Natural killer cell (primary cell): ENCODE results near the gene GPC5. TPM values are rescaled to one million over a fixed set of nuclear protein-coding genes. Genes with fewer than 3 reads are reported as not detected.

Experiments
- ATAC-seq, 3 donors: fragments of 150-1000 bp in 2 of 3; fragments of 200-7000 bp in 1 of 3; cut with Tn5 transposase; 1 replicate in 1 of 3; 2 replicates in 2 of 3; pipeline ENCODE4 v1.10.0; 2021; ENCODE audit warnings: mild to moderate bottlenecking in 2 of 3, moderate library complexity in 2 of 3
- DNase-seq, 2 donors: peaks; one replicate each; pipeline versions ENCODE4 v3.0.0 to v3.0.0-alpha.2; 2013 to 2021; ENCODE audit warnings: mixed read lengths in 1 of 2
- H3K27ac ChIP-seq: one replicate; pipeline ENCODE4 v1.5.1; 2013; ENCODE audit warnings: mild to moderate bottlenecking, low read length
- H3K27me3 ChIP-seq: one replicate; pipeline ENCODE4 v1.6.1; 2013; ENCODE audit warnings: low read length; ENCODE audit not compliant: control insufficient read depth, insufficient read depth
- H3K36me3 ChIP-seq: one replicate; pipeline ENCODE4 v1.6.1; 2013; ENCODE audit warnings: low read length; ENCODE audit not compliant: control insufficient read depth, insufficient read depth
- H3K4me1 ChIP-seq: one replicate; pipeline ENCODE4 v1.6.1; 2013; ENCODE audit warnings: low read length; ENCODE audit not compliant: control insufficient read depth, insufficient read depth
- H3K4me3 ChIP-seq: one replicate; pipeline ENCODE4 v1.5.1; 2013; ENCODE audit warnings: low read length
- H3K9me3 ChIP-seq: one replicate; pipeline ENCODE4 v1.6.1; 2013; ENCODE audit warnings: low read length; ENCODE audit not compliant: control insufficient read depth, insufficient read depth
- H3K27ac Mint-ChIP-seq, 2 donors: one replicate each; pipeline ENCODE4 v1.8.0; 2022; ENCODE audit warnings: mild to moderate bottlenecking in 2 of 2, mixed read lengths in 2 of 2, moderate library complexity in 1 of 2
- H3K27me3 Mint-ChIP-seq, 2 donors: one replicate each; pipeline ENCODE4 v1.8.0; 2022; ENCODE audit warnings: low read depth in 2 of 2, mixed read lengths in 2 of 2
- H3K36me3 Mint-ChIP-seq: one replicate; pipeline ENCODE4 v1.8.0; 2022; ENCODE audit warnings: mixed read lengths
- H3K4me1 Mint-ChIP-seq, 2 donors: one replicate each; pipeline ENCODE4 v1.8.0; 2022; ENCODE audit warnings: mixed read lengths in 2 of 2
- H3K4me3 Mint-ChIP-seq: one replicate; pipeline ENCODE4 v1.8.0; 2022; ENCODE audit warnings: mild to moderate bottlenecking, moderate library complexity, mixed read lengths
- H3K9me3 Mint-ChIP-seq, 2 donors: one replicate each; pipeline ENCODE4 v1.8.0; 2022; ENCODE audit warnings: mixed read lengths in 2 of 2
- CTCF ChIP-seq: fragments of 200-600 bp; IDR thresholded peaks from one replicate; pipeline ENCODE4 v1.8.0; 2022; ENCODE audit warnings: antibody characterized with exemption
- WGBS: methylation state at CpG from one replicate; pipeline ENCODE4 v1.1.7; 2013; ENCODE audit warnings: missing lambda C conversion rate; ENCODE audit not compliant: insufficient coverage; 5-methylcytosine and 5-hydroxymethylcytosine counted together
- intact Hi-C: fragments of 100-400 bp; cut with micrococcal nuclease; formaldehyde crosslinking; loops from one replicate; pipeline ENCODE4 v1.14.2; 2022
- total RNA-seq, 4 donors: library from RNA; stranded (reverse); fragments of 120-200 nt in 1 of 4; gene quantifications; one replicate each; pipeline versions ENCODE4 v1.2.3 to v1.2.4, GENCODE V29; 2013 to 2022

GPC5 gene
- total RNA-seq, 3 donors from 2014 or later (not counting 1 experiment from before 2014, with no cell fraction given): not detected

GRCh38 chr13:91659256-91660075, 261.0 kb downstream of the GPC5 start:
- Mint-ChIP-seq H3K27me3 (no peaks in the 10 kb centered on the region), H3K4me3 (no peak overlapping the region), H3K9me3 (peaks cover 10% of the 10 kb centered on the region in 2 donors), H3K36me3 (no peaks in the 10 kb centered on the region), H3K4me1 (no peaks in the 10 kb centered on the region), H3K27ac (no peak overlapping the region)
- Histone ChIP-seq H3K27me3 (no peaks in the 10 kb centered on the region), H3K4me3 (no peak overlapping the region), H3K4me1 (no peaks in the 10 kb centered on the region), H3K36me3 (no peaks in the 10 kb centered on the region), H3K27ac (no peak overlapping the region), H3K9me3 (no peaks in the 10 kb centered on the region)
- DNase-seq (no peak), ATAC-seq (no peak)
- TF ChIP-seq CTCF: no peak
- intact Hi-C loops: no loop called here
- WGBS: 57% methylated on average over 2 of the region's 4 CpGs

- ATAC-seq (no peak), DNase-seq (no peak)
- Mint-ChIP-seq H3K4me1 (no peaks in the 10 kb centered on the region), H3K36me3 (no peaks in the 10 kb centered on the region), H3K4me3 (no peak overlapping the region), H3K9me3 (peaks cover 10% of the 10 kb centered on the region in 2 donors), H3K27ac (no peak overlapping the region), H3K27me3 (no peaks in the 10 kb centered on the region)
- Histone ChIP-seq H3K4me3 (no peak overlapping the region), H3K9me3 (no peaks in the 10 kb centered on the region), H3K4me1 (no peaks in the 10 kb centered on the region), H3K36me3 (no peaks in the 10 kb centered on the region), H3K27ac (no peak overlapping the region), H3K27me3 (no peaks in the 10 kb centered on the region)
- TF ChIP-seq CTCF: no peak
- intact Hi-C loops: no loop called here
Observed at GRCh38 chr13:91660076-91660415, 261.6 kb downstream of the GPC5 start.

GRCh38 chr13:91661692-91662490, 263.5 kb downstream of the GPC5 start:
- H3K36me3 Mint-ChIP-seq: no peaks in the 10 kb centered on the region
- H3K4me1 Mint-ChIP-seq: no peaks in the 10 kb centered on the region
- 72% methylated on average over 4 of the region's 4 CpGs for WGBS
- no peak for TF ChIP-seq CTCF
- H3K9me3 Mint-ChIP-seq: peaks cover 10 to 12% of the 10 kb centered on the region in 2 donors
- no peak overlapping the region for H3K27ac ChIP-seq
- H3K4me1 ChIP-seq: no peaks in the 10 kb centered on the region
- H3K4me3 ChIP-seq: no peak overlapping the region
- H3K27me3 ChIP-seq: no peaks in the 10 kb centered on the region
- no peaks in the 10 kb centered on the region for H3K27me3 Mint-ChIP-seq
- no peaks in the 10 kb centered on the region for H3K36me3 ChIP-seq
- DNase-seq (no peak), ATAC-seq (no peak)
- intact Hi-C loops: no loop called here
- H3K27ac Mint-ChIP-seq: no peak overlapping the region
- H3K9me3 ChIP-seq: no peaks in the 10 kb centered on the region
- no peak overlapping the region for H3K4me3 Mint-ChIP-seq
